ENCODE results near the gene ATXN7. TPM values are rescaled to one million over a fixed set of nuclear protein-coding genes. Genes with fewer than 3 reads are reported as not detected.

ATXN7 gene
- total and polyA plus RNA-seq, 2 of the 4 experiments (the other 2 are of a cell fraction), result 8.6 to 13.6 TPM

- Histone ChIP-seq H3K36me3 (ENCODE audit: control insufficient read depth, insufficient read depth, low read length) (peaks cover 21% of the 10 kb centered on the region), H2BK5ac (ENCODE audit: low read depth, low read length, poor library complexity, severe bottlenecking) (no peak overlapping the region), H2AFZ (replicated peaks; ENCODE audit: low read length, poor library complexity) (no peak overlapping the region), H2BK120ac (ENCODE audit: low read depth, low read length) (no peak overlapping the region), H3K27me3 (ENCODE audit: control insufficient read depth, insufficient read depth, low read length) (no peaks in the 10 kb centered on the region), H2AK9ac (replicated peaks; ENCODE audit: low read depth, low read length, poor library complexity) (no peak overlapping the region), H3K56ac (ENCODE audit: extremely low read depth, insufficient read depth, low read length) (no peak overlapping the region), H4K20me1 (ENCODE audit: insufficient read depth, low read length) (peaks cover 9% of the 10 kb centered on the region; the same call in 1 of the 2 replicates), H4K5ac (ENCODE audit: low read depth, low read length) (no peak overlapping the region), H3K4me3 (ENCODE audit: insufficient read depth, low read depth, low read length) (no peak overlapping the region), H3K23ac (ENCODE audit: low read depth, low read length) (no peak overlapping the region), H3K4me1 (ENCODE audit: control insufficient read depth, insufficient read depth, low read length) (peaks cover 11% of the 10 kb centered on the region), H3K9me1 (ENCODE audit: insufficient read depth, low read length) (peaks cover 14% of the 10 kb centered on the region), H2BK20ac (ENCODE audit: low read depth, low read length) (no peak overlapping the region), H4K91ac (ENCODE audit: insufficient read depth, low read depth, low read length) (no peak overlapping the region), H3K18ac (ENCODE audit: low read depth, low read length) (no peak overlapping the region), H2AK5ac (ENCODE audit: low read depth, low read length) (no peak overlapping the region), H3K9me3 (ENCODE audit: control insufficient read depth, insufficient read depth, low read length) (no peaks in the 10 kb centered on the region), H3K14ac (replicated peaks; ENCODE audit: low read depth, low read length) (no peak overlapping the region), H3K4me2 (ENCODE audit: low read depth, low read length) (no peak overlapping the region), H2BK15ac (ENCODE audit: low read depth, low read length) (no peak overlapping the region), H3K27ac (ENCODE audit: insufficient read depth, low read length) (no peak overlapping the region), H3K9ac (ENCODE audit: low read depth, low read length) (no peak overlapping the region), H3K4ac (ENCODE audit: low read depth, low read length) (no peak overlapping the region), H3K79me1 (ENCODE audit: low read depth in 1 of 2, low read length in 2 of 2) (peaks cover 60 to 65% of the 10 kb centered on the region in 2 experiments), H4K8ac (ENCODE audit: low read depth in 2 of 2, low read length in 2 of 2) (no peak overlapping the region)
- in situ Hi-C loops (cut with MboI; ENCODE audit: low sequenced_read_pairs) (loop anchor here (25.0 kb wide), 1 partner anchor 1368 kb away; no protein-coding TSS in a partner anchor), dilution Hi-C loops (cut with HindIII; ENCODE audit: low sequenced_read_pairs, unreplicated experiment) (no loop called here), intact Hi-C loops (cut with micrococcal nuclease) (no loop called here)
- BruUV-seq (replicated peaks), result no TSS peak
- ChIA-PET CTCF (interaction anchor here (1.0 kb wide), 1 partner anchor 18 kb away, joined by 4 read pairs; no protein-coding TSS in a partner anchor), POLR2A (ENCODE audit: unreplicated experiment) (no interaction called here)
- ATAC-seq (ENCODE audit: low read depth) (no peak), DNase-seq (no peak)
- TF ChIP-seq CHD1 (IDR thresholded peaks at IDR 0.05; ENCODE audit: low read depth, low read length), result no peak
- no peak for TF ChIP-seq RCOR1 (IDR thresholded peaks at IDR 0.05; ENCODE audit: insufficient replicate concordance, low read length)
- no peak for TF ChIP-seq FOS (IDR thresholded peaks at IDR 0.05; ENCODE audit: low read depth, low read length)
- no peak for TF ChIP-seq MAFK (IDR thresholded peaks at IDR 0.05; ENCODE audit: low read depth, low read length)
- no peak for TF ChIP-seq POLR2A (IDR thresholded peaks at IDR 0.05; ENCODE audit: low read depth, low read length)
- TF ChIP-seq MAZ (IDR thresholded peaks at IDR 0.05; ENCODE audit: borderline replicate concordance, low read depth, low read length), result no peak
- 100% methylated on average over 2 of the region's 2 CpGs; no CpG with 5 or more reads in 1 of the 2 experiments for WGBS, 2 experiments (ENCODE audit: extremely low coverage in 2 of 2, insufficient read length in 1 of 2)
Measured at GRCh38 chr3:63980019-63980418, 116.4 kb downstream of the ATXN7 start.
